ENCODE results near the gene PHF23. TPM values are rescaled to one million over a fixed set of nuclear protein-coding genes. Genes with fewer than 3 reads are reported as not detected.

PHF23 gene
- total and polyA plus RNA-seq, 9 of the 15 experiments (the other 6 are each of a cell fraction or from before 2014, with no cell fraction given): 7.4 to 87.5 (median 33.7) TPM

DNA sequence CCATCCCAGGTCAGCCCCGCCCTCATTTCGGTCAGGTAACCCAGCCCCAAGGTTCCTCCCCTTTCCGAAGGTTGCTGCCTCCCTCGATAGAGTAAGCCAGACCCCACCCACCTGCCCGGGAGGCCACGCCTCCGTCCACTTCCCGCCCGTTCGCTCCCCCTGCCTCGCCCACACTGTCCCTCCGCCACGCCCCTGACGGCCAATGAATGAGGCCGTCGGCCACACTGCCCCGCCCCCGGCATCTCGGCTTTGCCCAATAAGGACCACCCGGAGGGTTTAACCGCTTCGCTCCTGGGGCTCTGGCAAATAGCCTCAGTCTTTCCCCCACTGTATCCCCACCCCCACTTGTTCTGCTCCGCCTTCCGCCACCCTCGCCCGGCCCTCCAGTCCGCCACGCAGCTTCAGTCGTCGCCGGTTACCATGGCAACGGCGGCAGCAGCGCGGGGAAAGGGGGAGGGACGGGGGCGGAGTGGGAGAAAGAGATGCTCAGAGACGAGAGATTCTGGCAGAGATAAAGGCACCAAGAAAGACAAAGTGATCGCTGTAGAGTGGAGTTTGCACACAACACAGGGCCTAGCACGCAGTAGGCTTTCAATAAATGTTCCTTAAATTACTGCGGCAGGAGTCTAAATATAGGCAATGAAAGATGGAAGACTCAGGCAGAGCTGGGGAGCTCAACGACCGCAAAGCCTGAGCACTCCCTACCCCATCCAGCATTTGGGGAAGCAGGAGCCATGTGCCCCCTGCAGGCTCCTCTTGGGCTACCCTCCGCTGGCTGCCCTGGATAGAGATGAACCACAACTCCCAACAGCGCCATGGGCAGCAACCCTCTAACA is 24.7 kb downstream of the PHF23 start (continued):
- TF ChIP-seq, protein P1, sequence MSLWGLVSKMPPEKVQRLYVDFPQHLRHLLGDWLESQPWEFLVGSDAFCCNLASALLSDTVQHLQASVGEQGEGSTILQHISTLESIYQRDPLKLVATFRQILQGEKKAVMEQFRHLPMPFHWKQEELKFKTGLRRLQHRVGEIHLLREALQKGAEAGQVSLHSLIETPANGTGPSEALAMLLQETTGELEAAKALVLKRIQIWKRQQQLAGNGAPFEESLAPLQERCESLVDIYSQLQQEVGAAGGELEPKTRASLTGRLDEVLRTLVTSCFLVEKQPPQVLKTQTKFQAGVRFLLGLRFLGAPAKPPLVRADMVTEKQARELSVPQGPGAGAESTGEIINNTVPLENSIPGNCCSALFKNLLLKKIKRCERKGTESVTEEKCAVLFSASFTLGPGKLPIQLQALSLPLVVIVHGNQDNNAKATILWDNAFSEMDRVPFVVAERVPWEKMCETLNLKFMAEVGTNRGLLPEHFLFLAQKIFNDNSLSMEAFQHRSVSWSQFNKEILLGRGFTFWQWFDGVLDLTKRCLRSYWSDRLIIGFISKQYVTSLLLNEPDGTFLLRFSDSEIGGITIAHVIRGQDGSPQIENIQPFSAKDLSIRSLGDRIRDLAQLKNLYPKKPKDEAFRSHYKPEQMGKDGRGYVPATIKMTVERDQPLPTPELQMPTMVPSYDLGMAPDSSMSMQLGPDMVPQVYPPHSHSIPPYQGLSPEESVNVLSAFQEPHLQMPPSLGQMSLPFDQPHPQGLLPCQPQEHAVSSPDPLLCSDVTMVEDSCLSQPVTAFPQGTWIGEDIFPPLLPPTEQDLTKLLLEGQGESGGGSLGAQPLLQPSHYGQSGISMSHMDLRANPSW (CRISPR knock-in tag; IDR thresholded peaks at IDR 0.05): no peak
- no peak for TF ChIP-seq ZNF184 (CRISPR knock-in tag; IDR thresholded peaks at IDR 0.05)
- peak; percentile 66; the same call in 1 of the 2 replicates for TF ChIP-seq MYC (IDR thresholded peaks at IDR 0.05; ENCODE audit: low read depth, low read length)
- no peak for TF ChIP-seq MYC (CRISPR knock-in tag; IDR thresholded peaks at IDR 0.05; ENCODE audit: borderline replicate concordance, low read depth)
- TF ChIP-seq HNRNPH1 (optimal IDR thresholded peaks at IDR 0.05; ENCODE audit: low read depth, low read length): no peak
- TF ChIP-seq NCOA6 (IDR thresholded peaks at IDR 0.05): no peak
- TF ChIP-seq, protein P2, sequence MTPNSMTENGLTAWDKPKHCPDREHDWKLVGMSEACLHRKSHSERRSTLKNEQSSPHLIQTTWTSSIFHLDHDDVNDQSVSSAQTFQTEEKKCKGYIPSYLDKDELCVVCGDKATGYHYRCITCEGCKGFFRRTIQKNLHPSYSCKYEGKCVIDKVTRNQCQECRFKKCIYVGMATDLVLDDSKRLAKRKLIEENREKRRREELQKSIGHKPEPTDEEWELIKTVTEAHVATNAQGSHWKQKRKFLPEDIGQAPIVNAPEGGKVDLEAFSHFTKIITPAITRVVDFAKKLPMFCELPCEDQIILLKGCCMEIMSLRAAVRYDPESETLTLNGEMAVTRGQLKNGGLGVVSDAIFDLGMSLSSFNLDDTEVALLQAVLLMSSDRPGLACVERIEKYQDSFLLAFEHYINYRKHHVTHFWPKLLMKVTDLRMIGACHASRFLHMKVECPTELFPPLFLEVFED (CRISPR knock-in tag; conservative IDR thresholded peaks at IDR 0.05): 0 out of 2 replicates have a peak, but pooled peaks have one; percentile 8
- TF ChIP-seq TAF7 (tag; IDR thresholded peaks at IDR 0.05): no peak
- TF ChIP-seq, protein P3, sequence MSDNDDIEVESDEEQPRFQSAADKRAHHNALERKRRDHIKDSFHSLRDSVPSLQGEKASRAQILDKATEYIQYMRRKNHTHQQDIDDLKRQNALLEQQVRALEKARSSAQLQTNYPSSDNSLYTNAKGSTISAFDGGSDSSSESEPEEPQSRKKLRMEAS (CRISPR knock-in tag; IDR thresholded peaks at IDR 0.05): peak; percentile 33
- no peak for TF ChIP-seq MCM7 (IDR thresholded peaks at IDR 0.05)
- TF ChIP-seq, protein P4, sequence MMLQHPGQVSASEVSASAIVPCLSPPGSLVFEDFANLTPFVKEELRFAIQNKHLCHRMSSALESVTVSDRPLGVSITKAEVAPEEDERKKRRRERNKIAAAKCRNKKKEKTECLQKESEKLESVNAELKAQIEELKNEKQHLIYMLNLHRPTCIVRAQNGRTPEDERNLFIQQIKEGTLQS (IDR thresholded peaks at IDR 0.05): no peak; the same call in 1 of the 2 replicates
- TF ChIP-seq, protein P4 (CRISPR knock-in tag; conservative IDR thresholded peaks at IDR 0.05): no peak
- TF ChIP-seq CSDE1 (IDR thresholded peaks at IDR 0.05): peak in 1 of 2 experiments; percentile 97; a peak in 2 of 4 replicates
- TF ChIP-seq TOE1 (IDR thresholded peaks at IDR 0.05; ENCODE audit: borderline replicate concordance): 0 out of 2 replicates have a peak, but pooled peaks have one; percentile 35
- no peak for TF ChIP-seq TOE1 (CRISPR knock-in tag; IDR thresholded peaks at IDR 0.05; ENCODE audit: borderline replicate concordance, low read depth)
- TF ChIP-seq, protein P5, sequence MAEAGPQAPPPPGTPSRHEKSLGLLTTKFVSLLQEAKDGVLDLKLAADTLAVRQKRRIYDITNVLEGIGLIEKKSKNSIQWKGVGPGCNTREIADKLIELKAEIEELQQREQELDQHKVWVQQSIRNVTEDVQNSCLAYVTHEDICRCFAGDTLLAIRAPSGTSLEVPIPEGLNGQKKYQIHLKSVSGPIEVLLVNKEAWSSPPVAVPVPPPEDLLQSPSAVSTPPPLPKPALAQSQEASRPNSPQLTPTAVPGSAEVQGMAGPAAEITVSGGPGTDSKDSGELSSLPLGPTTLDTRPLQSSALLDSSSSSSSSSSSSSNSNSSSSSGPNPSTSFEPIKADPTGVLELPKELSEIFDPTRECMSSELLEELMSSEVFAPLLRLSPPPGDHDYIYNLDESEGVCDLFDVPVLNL (CRISPR knock-in tag; IDR thresholded peaks at IDR 0.05; ENCODE audit: low read depth): 0 out of 2 replicates have a peak, but pooled peaks have one; percentile 3
- TF ChIP-seq FOXK2 (conservative IDR thresholded peaks at IDR 0.05 in 1 of 2, IDR thresholded peaks at IDR 0.05 in 1 of 2; ENCODE audit: low read depth in 2 of 2): no peak

Measured in K562 (cell line).